Ishikawa (cell line): ENCODE results near the gene PSMG3.

ENCODE experiments used
- EP300 ChIP-seq: IDR thresholded peaks from 2 replicates; pipeline ENCODE4 v1.6.1; 2012; ENCODE audit warnings: borderline replicate concordance
- TAF1 ChIP-seq: IDR thresholded peaks from 2 replicates; pipeline ENCODE4 v1.6.1; 2012; ENCODE audit warnings: low read depth, mild to moderate bottlenecking
- TF ChIP-seq, protein P1 (sequence below): IDR thresholded peaks from 2 replicates; pipeline ENCODE4 v1.6.1; 2012

- TF ChIP-seq TAF1 (no peak), EP300 (no peak)
- TF ChIP-seq, protein P1, sequence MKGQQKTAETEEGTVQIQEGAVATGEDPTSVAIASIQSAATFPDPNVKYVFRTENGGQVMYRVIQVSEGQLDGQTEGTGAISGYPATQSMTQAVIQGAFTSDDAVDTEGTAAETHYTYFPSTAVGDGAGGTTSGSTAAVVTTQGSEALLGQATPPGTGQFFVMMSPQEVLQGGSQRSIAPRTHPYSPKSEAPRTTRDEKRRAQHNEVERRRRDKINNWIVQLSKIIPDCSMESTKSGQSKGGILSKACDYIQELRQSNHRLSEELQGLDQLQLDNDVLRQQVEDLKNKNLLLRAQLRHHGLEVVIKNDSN, result no peak
These were observed 48.1 kb upstream of the PSMG3 start for GRCh38 chr7:1617957-1618356.
